DOHH2 (cell line): Measurements from ENCODE around the gene APLP2.
A peak's percentile ranks its signal among the peaks of the same experiment; 100 is the strongest.

ENCODE experiments used
- H3F3A ChIP-seq: fragments of 200-600 bp; sonication (generic), shearing (Covaris generic); 2 replicates; pipeline ENCODE4 v1.6.0; 2016; ENCODE audit warnings: antibody characterized with exemption, mild to moderate bottlenecking; ENCODE audit not compliant: control insufficient read depth, insufficient read depth
- H3K27ac ChIP-seq: fragments of 200-600 bp; sonication (generic); 2 replicates; pipeline ENCODE4 v1.5.1; 2014; ENCODE audit warnings: low read depth, mild to moderate bottlenecking, low read length, moderate library complexity
- H3K27me3 ChIP-seq: fragments of 200-600 bp; sonication (generic); 2 replicates; pipeline ENCODE4 v1.6.1; 2014; ENCODE audit warnings: mild to moderate bottlenecking, low read length, mixed read lengths; ENCODE audit not compliant: control insufficient read depth
- H3K36me3 ChIP-seq: fragments of 200-600 bp; sonication (generic); 2 replicates; pipeline ENCODE4 v1.6.1; 2014; ENCODE audit warnings: mild to moderate bottlenecking, low read length, moderate library complexity, mixed read lengths; ENCODE audit not compliant: control insufficient read depth
- H3K4me1 ChIP-seq: fragments of 200-600 bp; sonication (generic); 2 replicates; pipeline ENCODE4 v1.6.1; 2014; ENCODE audit warnings: mild to moderate bottlenecking, low read length, mixed read lengths; ENCODE audit not compliant: control insufficient read depth
- H3K4me2 ChIP-seq: fragments of 200-600 bp; sonication (generic); 2 replicates; pipeline ENCODE4 v1.6.0; 2014; ENCODE audit warnings: mild to moderate bottlenecking, low read length, moderate library complexity
- H3K4me3 ChIP-seq: fragments of 200-600 bp; sonication (generic); 2 replicates; pipeline ENCODE4 v1.5.1; 2014; ENCODE audit warnings: mild to moderate bottlenecking, low read length, mixed read lengths
- H3K79me2 ChIP-seq: fragments of 200-600 bp; sonication (generic); 2 replicates; pipeline ENCODE4 v1.6.1; 2014; ENCODE audit warnings: mild to moderate bottlenecking, low read length, mixed read lengths; ENCODE audit not compliant: control insufficient read depth
- H3K9me2 ChIP-seq: fragments of 200-600 bp; sonication (generic); replicated peaks from 2 replicates; pipeline ENCODE4 v1.6.1; 2014; ENCODE audit warnings: mild to moderate bottlenecking, low read length, mixed read lengths; ENCODE audit not compliant: control insufficient read depth
- H3K9me3 ChIP-seq: fragments of 200-600 bp; sonication (generic); 2 replicates; pipeline ENCODE4 v1.6.1; 2014; ENCODE audit warnings: antibody characterized with exemption, low read length, mixed read lengths; ENCODE audit not compliant: control insufficient read depth, insufficient read depth
- H4K20me1 ChIP-seq: fragments of 200-600 bp; sonication (generic); 2 replicates; pipeline ENCODE4 v1.6.0; 2014; ENCODE audit warnings: low read depth, mild to moderate bottlenecking, antibody characterized with exemption, low read length, moderate library complexity; ENCODE audit not compliant: control insufficient read depth, insufficient read depth
- EZH2phosphoT487 ChIP-seq: fragments of 200-600 bp; sonication (generic); IDR thresholded peaks from 2 replicates; pipeline ENCODE4 v1.6.1; 2017; ENCODE audit warnings: borderline replicate concordance, mild to moderate bottlenecking, antibody characterized with exemption, low read length, moderate library complexity, mixed read lengths
- TF ChIP-seq, protein P1 (sequence below): fragments of 200-600 bp; sonication (generic); IDR thresholded peaks from one replicate; pipeline ENCODE4 v1.5.1; 2014; ENCODE audit warnings: antibody characterized with exemption, mild to moderate bottlenecking, low read depth, low read length; ENCODE audit not compliant: poor library complexity, severe bottlenecking

APLP2 gene

DNA sequence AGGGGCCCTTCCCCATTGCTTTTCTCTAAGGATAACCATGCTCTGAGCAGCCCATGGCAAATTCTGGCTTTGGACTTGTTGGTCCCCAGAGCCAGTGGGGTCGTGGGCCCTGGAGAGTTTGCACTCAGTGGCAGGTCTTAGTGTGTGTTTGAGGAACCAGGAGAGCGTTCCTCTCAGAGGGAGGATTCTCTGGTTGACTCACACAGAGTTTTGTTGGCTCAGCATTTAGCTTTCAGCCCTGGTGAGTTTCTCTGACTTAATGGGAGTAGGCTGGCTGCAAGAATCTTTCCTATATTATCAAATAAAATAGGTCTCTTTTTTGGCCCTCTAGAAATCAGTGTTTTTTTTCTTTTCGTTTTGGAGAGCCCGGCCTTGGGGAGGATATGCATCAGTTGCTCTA, 110.8 kb downstream of the APLP2 start:
- Histone ChIP-seq H3K27me3 (no peaks in the 10 kb centered on the region), H3F3A (peaks cover 43% of the 10 kb centered on the region), H3K4me1 (peaks cover 97% of the 10 kb centered on the region), H3K79me2 (peaks cover 97% of the 10 kb centered on the region), H3K9me3 (no peaks in the 10 kb centered on the region), H4K20me1 (no peaks in the 10 kb centered on the region), H3K36me3 (peaks cover 57% of the 10 kb centered on the region), H3K4me3 (peak overlapping the region; percentile 70), H3K9me2 (no peaks in the 10 kb centered on the region), H3K4me2 (peak overlapping the region; percentile 98), H3K27ac (peak overlapping the region; percentile 97)
- TF ChIP-seq EZH2phosphoT487, result no peak
- TF ChIP-seq, protein P1, sequence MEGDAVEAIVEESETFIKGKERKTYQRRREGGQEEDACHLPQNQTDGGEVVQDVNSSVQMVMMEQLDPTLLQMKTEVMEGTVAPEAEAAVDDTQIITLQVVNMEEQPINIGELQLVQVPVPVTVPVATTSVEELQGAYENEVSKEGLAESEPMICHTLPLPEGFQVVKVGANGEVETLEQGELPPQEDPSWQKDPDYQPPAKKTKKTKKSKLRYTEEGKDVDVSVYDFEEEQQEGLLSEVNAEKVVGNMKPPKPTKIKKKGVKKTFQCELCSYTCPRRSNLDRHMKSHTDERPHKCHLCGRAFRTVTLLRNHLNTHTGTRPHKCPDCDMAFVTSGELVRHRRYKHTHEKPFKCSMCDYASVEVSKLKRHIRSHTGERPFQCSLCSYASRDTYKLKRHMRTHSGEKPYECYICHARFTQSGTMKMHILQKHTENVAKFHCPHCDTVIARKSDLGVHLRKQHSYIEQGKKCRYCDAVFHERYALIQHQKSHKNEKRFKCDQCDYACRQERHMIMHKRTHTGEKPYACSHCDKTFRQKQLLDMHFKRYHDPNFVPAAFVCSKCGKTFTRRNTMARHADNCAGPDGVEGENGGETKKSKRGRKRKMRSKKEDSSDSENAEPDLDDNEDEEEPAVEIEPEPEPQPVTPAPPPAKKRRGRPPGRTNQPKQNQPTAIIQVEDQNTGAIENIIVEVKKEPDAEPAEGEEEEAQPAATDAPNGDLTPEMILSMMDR, result no peak

GRCh38 chr11:130180896-130181294, 111.2 kb downstream of the APLP2 start:
- Histone ChIP-seq H3K27me3 (no peaks in the 10 kb centered on the region), H3K79me2 (peaks cover 97% of the 10 kb centered on the region), H3K4me1 (peaks cover 97% of the 10 kb centered on the region), H3K9me2 (no peaks in the 10 kb centered on the region), H3K36me3 (peaks cover 57% of the 10 kb centered on the region), H3K4me3 (peak overlapping the region; percentile 70), H3K27ac (peak overlapping the region; percentile 97), H3K4me2 (peak overlapping the region; percentile 98), H4K20me1 (no peaks in the 10 kb centered on the region), H3F3A (peaks cover 41% of the 10 kb centered on the region), H3K9me3 (no peaks in the 10 kb centered on the region)
- no peak for TF ChIP-seq EZH2phosphoT487
- TF ChIP-seq, protein P1, result no peak

DNA sequence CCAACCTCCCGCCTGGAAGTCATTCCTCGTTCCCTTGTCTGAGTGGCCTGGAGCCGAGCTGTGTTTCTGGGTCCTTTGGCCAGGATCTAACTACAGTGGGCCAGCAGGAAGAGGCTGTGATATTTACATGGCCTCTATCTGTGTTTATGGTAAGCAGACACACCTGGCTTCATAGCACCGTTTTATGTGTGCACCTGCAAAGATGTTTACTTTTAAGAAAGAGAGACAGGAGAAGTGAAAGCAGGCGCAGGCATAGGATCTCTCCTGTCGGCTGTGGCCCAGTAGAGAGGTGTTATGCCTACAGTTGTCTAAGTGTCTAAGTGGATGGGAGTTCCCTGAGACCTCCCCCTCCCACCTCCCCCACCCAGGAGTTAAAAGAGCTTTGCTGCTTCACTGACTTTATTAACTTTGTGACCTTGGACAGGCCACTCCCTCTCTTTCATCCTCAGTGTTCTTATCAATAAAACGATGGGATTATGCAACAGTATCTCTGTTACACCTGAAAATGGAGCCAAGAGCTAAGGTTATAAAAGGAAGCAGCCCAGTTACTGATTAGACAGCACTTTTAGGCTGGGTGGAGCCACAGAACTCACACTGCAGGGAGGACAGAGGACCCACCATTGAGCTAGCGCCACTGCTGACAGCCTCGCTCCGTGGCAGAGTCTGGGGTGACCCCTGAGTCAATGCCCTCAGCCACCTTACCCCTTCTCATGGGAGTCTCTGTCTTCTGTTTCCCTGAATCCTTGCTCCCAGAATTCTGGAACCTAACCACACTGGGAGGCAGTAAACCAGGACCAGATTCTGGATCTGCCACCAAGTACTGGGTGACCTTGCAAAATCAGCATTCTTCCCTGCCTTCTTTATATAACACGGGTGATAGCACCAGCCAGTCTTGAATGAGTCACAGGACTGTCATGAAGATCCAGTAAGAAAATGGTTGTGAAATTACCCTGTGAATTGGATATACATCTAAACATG, 111.9 kb downstream of the APLP2 start:
- peak overlapping the region; percentile 70 for H3K4me3 ChIP-seq
- no peaks in the 10 kb centered on the region for H3K9me2 ChIP-seq
- H4K20me1 ChIP-seq, result no peaks in the 10 kb centered on the region
- H3K79me2 ChIP-seq, result peaks cover 97% of the 10 kb centered on the region
- H3K36me3 ChIP-seq, result peaks cover 62% of the 10 kb centered on the region
- H3K27me3 ChIP-seq, result no peaks in the 10 kb centered on the region
- H3K9me3 ChIP-seq, result no peaks in the 10 kb centered on the region
- peaks cover 96% of the 10 kb centered on the region for H3K4me1 ChIP-seq
- peak overlapping the region; percentile 98 for H3K4me2 ChIP-seq
- peak overlapping the region; percentile 97 for H3K27ac ChIP-seq
- no peak for TF ChIP-seq EZH2phosphoT487
- TF ChIP-seq, protein P1, result no peak
- peaks cover 41% of the 10 kb centered on the region for H3F3A ChIP-seq
